MM.1S (cell line): ENCODE data around the gene CCL18.

ENCODE experiments used
- DNase-seq: peaks from one replicate; pipeline ENCODE4 v3.0.0-alpha.2; 2015
- H2AFZ ChIP-seq: fragments of 300-600 bp; sonication (generic); 2 replicates; pipeline ENCODE4 v1.6.0; 2016; ENCODE audit warnings: antibody characterized with exemption, low read length
- H3F3A ChIP-seq: fragments of 300-600 bp; sonication (generic); 2 replicates; pipeline ENCODE4 v1.6.1; 2016; ENCODE audit warnings: mild to moderate bottlenecking, antibody characterized with exemption, low read length, moderate library complexity, mixed read lengths; ENCODE audit not compliant: insufficient read depth
- H3K27ac ChIP-seq: fragments of 300-600 bp; sonication (generic); 2 replicates; pipeline ENCODE4 v1.5.1; 2016; ENCODE audit warnings: mild to moderate bottlenecking, low read length
- H3K27me3 ChIP-seq: fragments of 300-600 bp; sonication (generic); replicated peaks from 2 replicates; pipeline ENCODE4 v1.6.0; 2016; ENCODE audit warnings: low read length; ENCODE audit not compliant: insufficient read depth
- H3K36me3 ChIP-seq: fragments of 300-600 bp; sonication (generic); replicated peaks from 2 replicates; pipeline ENCODE4 v1.6.1; 2016; ENCODE audit warnings: mild to moderate bottlenecking, low read length, mixed read lengths; ENCODE audit not compliant: insufficient read depth
- H3K4me1 ChIP-seq: fragments of 300-600 bp; sonication (generic); 2 replicates; pipeline ENCODE4 v1.6.1; 2016; ENCODE audit warnings: low read length, mixed read lengths
- H3K4me2 ChIP-seq: fragments of 300-600 bp; sonication (generic); 2 replicates; pipeline ENCODE4 v1.6.0; 2016; ENCODE audit warnings: low read depth, low read length
- H3K4me3 ChIP-seq: fragments of 300-600 bp; sonication (generic); 2 replicates; pipeline ENCODE4 v1.5.1; 2016; ENCODE audit warnings: low read length, mixed read lengths
- H3K79me2 ChIP-seq: fragments of 300-600 bp; sonication (generic); 2 replicates; pipeline ENCODE4 v1.6.1; 2016; ENCODE audit warnings: mixed run types, low read length, mixed read lengths
- H3K9ac ChIP-seq: fragments of 300-600 bp; sonication (generic); 2 replicates; pipeline ENCODE4 v1.6.1; 2016; ENCODE audit warnings: low read length, mixed read lengths
- H3K9me2 ChIP-seq: fragments of 300-600 bp; sonication (generic); replicated peaks from 2 replicates; pipeline ENCODE4 v1.6.1; 2016; ENCODE audit warnings: mild to moderate bottlenecking, low read length, mixed read lengths; ENCODE audit not compliant: insufficient read depth
- H3K9me3 ChIP-seq: fragments of 300-600 bp; sonication (generic); replicated peaks from 2 replicates; pipeline ENCODE4 v1.6.1; 2016; ENCODE audit warnings: mild to moderate bottlenecking, low read length, mixed read lengths; ENCODE audit not compliant: insufficient read depth
- H4K20me1 ChIP-seq: fragments of 300-600 bp; sonication (generic); 2 replicates; pipeline ENCODE4 v1.6.1; 2016; ENCODE audit warnings: mild to moderate bottlenecking, low read length, moderate library complexity, mixed read lengths; ENCODE audit not compliant: insufficient read depth
- EZH2 ChIP-seq: fragments of 300-600 bp; sonication (generic); optimal IDR thresholded peaks from 2 replicates; pipeline ENCODE3; 2017; ENCODE audit warnings: low read depth, mild to moderate bottlenecking, antibody characterized with exemption, low read length, mixed read lengths
- EZH2phosphoT487 ChIP-seq: fragments of 300-600 bp; sonication (generic); IDR thresholded peaks from 2 replicates; pipeline ENCODE4 v1.6.1; 2018; ENCODE audit warnings: antibody characterized with exemption, low read length
- TF ChIP-seq, protein P1 (sequence below): fragments of 300-600 bp; sonication (generic); IDR thresholded peaks from 2 replicates; pipeline ENCODE4 v1.5.1; 2016; ENCODE audit warnings: antibody characterized with exemption, low read length, mixed read lengths

Gene CCL18

DNA sequence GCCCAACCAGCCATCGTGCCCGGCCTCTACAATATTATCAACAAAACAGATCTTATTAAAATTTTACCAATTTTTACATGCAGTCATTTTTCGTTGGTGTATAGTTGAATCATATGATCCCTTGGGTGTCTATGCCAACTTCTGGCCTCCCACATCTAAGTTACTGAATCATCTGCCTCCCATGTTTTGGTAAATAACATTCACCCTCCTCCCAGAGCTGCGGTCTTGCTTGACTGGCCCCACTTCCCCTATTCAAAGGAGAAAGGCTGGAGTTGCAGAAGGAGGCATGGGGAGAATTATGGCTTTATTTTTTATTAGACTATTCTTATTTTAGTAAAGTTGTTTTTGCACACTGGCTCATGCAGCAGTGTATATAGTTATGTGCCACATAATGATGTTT lies 27.8 kb upstream of the CCL18 start:
- H2AFZ ChIP-seq: no peak overlapping the region
- no peaks in the 10 kb centered on the region for H3K36me3 ChIP-seq
- TF ChIP-seq, protein P1, sequence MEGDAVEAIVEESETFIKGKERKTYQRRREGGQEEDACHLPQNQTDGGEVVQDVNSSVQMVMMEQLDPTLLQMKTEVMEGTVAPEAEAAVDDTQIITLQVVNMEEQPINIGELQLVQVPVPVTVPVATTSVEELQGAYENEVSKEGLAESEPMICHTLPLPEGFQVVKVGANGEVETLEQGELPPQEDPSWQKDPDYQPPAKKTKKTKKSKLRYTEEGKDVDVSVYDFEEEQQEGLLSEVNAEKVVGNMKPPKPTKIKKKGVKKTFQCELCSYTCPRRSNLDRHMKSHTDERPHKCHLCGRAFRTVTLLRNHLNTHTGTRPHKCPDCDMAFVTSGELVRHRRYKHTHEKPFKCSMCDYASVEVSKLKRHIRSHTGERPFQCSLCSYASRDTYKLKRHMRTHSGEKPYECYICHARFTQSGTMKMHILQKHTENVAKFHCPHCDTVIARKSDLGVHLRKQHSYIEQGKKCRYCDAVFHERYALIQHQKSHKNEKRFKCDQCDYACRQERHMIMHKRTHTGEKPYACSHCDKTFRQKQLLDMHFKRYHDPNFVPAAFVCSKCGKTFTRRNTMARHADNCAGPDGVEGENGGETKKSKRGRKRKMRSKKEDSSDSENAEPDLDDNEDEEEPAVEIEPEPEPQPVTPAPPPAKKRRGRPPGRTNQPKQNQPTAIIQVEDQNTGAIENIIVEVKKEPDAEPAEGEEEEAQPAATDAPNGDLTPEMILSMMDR: no peak
- TF ChIP-seq EZH2: no peak
- no peak for TF ChIP-seq EZH2phosphoT487
- no peak overlapping the region for H3K27ac ChIP-seq
- no peaks in the 10 kb centered on the region for H3K27me3 ChIP-seq
- no peak overlapping the region for H3K9ac ChIP-seq
- no peaks in the 10 kb centered on the region for H4K20me1 ChIP-seq
- no peaks in the 10 kb centered on the region for H3K9me2 ChIP-seq
- H3K79me2 ChIP-seq: no peaks in the 10 kb centered on the region
- no peak for DNase-seq
- no peaks in the 10 kb centered on the region for H3F3A ChIP-seq
- no peaks in the 10 kb centered on the region for H3K4me1 ChIP-seq
- H3K4me3 ChIP-seq: no peak overlapping the region
- H3K4me2 ChIP-seq: no peak overlapping the region
- no peaks in the 10 kb centered on the region for H3K9me3 ChIP-seq

DNA sequence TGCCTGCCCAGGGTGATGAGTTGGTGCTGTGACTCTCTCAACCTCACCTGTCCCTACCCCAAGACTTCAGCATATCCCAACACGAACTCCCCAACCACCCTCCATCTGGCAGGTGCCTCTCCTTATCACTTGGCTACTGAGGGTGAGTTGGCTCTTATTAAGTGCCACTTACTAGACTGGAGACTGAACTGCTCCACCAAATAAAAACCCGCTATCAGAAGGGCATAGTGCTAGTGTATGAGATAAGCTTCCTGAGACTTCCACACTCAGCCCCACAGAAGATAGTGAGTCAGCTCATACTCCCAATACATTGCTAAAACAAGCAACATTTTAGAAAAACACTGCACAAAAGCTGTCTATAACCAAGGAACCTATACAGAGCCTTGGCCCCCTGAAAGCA lies 16.0 kb upstream of the CCL18 start:
- H3K9ac ChIP-seq: no peak overlapping the region
- no peak overlapping the region for H3K4me2 ChIP-seq
- no peaks in the 10 kb centered on the region for H4K20me1 ChIP-seq
- H3K4me1 ChIP-seq: no peaks in the 10 kb centered on the region
- H3K4me3 ChIP-seq: no peak overlapping the region
- no peak overlapping the region for H3K27ac ChIP-seq
- no peaks in the 10 kb centered on the region for H3K79me2 ChIP-seq
- no peaks in the 10 kb centered on the region for H3F3A ChIP-seq
- no peak overlapping the region for H2AFZ ChIP-seq
- no peaks in the 10 kb centered on the region for H3K9me2 ChIP-seq
- no peaks in the 10 kb centered on the region for H3K9me3 ChIP-seq
- H3K27me3 ChIP-seq: no peaks in the 10 kb centered on the region
- DNase-seq: no peak
- no peak for TF ChIP-seq EZH2phosphoT487
- H3K36me3 ChIP-seq: no peaks in the 10 kb centered on the region

GRCh38 chr17:36049643-36050042 lies 14.4 kb upstream of the CCL18 start:
- Histone ChIP-seq H3K27ac (no peak overlapping the region), H2AFZ (no peak overlapping the region), H3K4me1 (no peaks in the 10 kb centered on the region), H3K9ac (no peak overlapping the region), H3K27me3 (no peaks in the 10 kb centered on the region), H3K9me2 (no peaks in the 10 kb centered on the region), H3K4me3 (no peak overlapping the region), H3K9me3 (no peaks in the 10 kb centered on the region), H3K79me2 (no peaks in the 10 kb centered on the region), H3K36me3 (no peaks in the 10 kb centered on the region), H3F3A (no peaks in the 10 kb centered on the region), H4K20me1 (no peaks in the 10 kb centered on the region), H3K4me2 (no peak overlapping the region)
- TF ChIP-seq EZH2: no peak
- TF ChIP-seq, protein P1: no peak
- no peak for TF ChIP-seq EZH2phosphoT487
- no peak for DNase-seq

DNA sequence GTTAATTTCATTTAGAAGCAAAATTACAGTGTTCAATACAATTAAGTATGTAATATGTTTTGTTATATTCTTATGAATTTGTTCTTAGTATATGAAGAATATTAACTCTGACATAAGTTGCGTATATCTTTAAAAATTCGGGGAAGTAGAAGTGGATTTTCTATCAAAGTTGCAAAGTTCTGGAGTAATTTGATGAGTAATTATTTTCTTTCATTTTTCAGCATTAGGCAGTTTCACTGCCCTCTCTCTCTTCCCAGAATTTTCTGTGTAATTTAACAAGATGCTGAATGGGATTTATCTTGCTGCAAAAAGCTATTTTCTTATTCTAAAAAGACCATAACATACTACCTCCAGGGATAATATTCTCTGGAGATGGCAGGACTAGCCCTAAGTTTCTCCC lies 8.9 kb upstream of the CCL18 start:
- DNase-seq: no peak
- H3K9me2 ChIP-seq: no peaks in the 10 kb centered on the region
- H3K9ac ChIP-seq: no peak overlapping the region
- H3K27ac ChIP-seq: no peak overlapping the region
- H3F3A ChIP-seq: no peaks in the 10 kb centered on the region
- H2AFZ ChIP-seq: no peak overlapping the region
- H3K4me3 ChIP-seq: no peak overlapping the region
- no peaks in the 10 kb centered on the region for H4K20me1 ChIP-seq
- no peak for TF ChIP-seq EZH2
- TF ChIP-seq, protein P1: no peak
- no peak for TF ChIP-seq EZH2phosphoT487
- no peaks in the 10 kb centered on the region for H3K27me3 ChIP-seq
- no peaks in the 10 kb centered on the region for H3K9me3 ChIP-seq
- no peaks in the 10 kb centered on the region for H3K4me1 ChIP-seq
- H3K79me2 ChIP-seq: no peaks in the 10 kb centered on the region
- no peak overlapping the region for H3K4me2 ChIP-seq
- H3K36me3 ChIP-seq: no peaks in the 10 kb centered on the region
